ENCODE results near the gene FMO2. TPM values are rescaled to one million over a fixed set of nuclear protein-coding genes. Genes with fewer than 3 reads are reported as not detected.

FMO2 gene
- total RNA-seq, 1 donor from 2014 or later = not detected

GRCh38 chr1:171174560-171175294 is 10.4 kb upstream of the FMO2 start:
- intact Hi-C loops (cut with micrococcal nuclease) = no loop called here

GRCh38 chr1:171177261-171177660 is 7.8 kb upstream of the FMO2 start:
- intact Hi-C loops (cut with micrococcal nuclease) = no loop called here

DNA sequence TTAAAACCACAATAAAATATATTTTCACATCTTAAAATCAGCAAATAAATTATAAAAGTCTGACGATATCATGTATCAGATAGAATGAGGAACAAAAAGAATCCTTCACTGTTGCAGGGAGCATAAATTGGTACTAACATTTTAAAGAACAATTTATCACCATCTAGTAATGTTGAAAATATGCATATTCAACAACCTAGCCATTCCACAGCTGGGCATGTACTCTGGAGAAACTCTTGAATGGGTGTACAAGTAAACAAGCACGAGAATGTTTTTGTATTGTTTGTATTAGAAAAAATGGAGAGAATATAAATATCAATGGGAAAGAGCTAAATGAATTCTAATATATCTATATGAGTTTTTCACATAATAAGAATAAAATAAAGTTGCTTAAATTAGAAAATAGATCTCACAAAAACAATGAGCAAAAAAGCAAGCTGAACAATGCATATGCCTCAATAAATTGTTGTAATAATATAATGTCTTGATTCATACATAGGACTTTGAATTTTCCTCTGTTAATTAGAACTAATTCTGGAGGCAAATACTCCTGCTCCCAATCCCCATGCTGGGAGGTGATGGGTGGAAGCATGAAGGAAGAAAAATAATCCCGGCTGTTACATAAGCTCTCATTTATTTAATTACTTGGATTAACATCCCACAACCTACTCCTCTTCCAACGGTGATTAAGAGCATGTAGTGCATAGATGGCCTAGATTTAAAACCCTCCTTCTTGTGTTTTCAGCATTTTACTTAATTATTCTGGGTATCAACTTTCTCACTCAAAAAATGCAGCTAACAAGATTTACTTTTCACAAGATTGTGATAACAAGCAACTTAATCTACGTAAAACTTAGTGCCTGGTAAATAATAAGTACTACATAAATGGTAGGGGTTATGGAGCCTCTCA is 5.5 kb upstream of the FMO2 start:
- intact Hi-C loops (cut with micrococcal nuclease) = no loop called here

DNA sequence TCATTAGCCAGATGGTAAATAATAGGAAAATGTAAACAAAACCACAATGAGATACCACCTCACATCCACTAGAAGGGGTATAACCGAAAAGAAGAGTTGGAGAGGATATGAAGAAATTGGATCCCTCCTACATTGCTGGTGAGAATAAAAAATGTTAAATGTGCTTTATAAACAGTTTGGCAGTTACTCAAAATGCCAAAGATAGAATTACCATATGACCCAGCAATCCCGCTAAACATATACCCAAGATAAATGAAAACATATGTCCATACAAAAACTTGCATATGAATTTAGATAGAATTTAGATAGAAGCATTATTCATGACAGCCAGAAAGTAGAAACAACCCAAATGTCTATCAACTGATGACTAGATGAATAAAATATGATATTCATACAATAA is 4.4 kb upstream of the FMO2 start:
- intact Hi-C loops (cut with micrococcal nuclease) = no loop called here

- intact Hi-C loops (cut with micrococcal nuclease) = loop anchor here (1.0 kb wide), 3 partner anchors 125 to 1259 kb away; no protein-coding TSS in a partner anchor
Observed at GRCh38 chr1:171188388-171189266, 3.5 kb downstream of the FMO2 start.

GRCh38 chr1:171191992-171192391 is 6.9 kb downstream of the FMO2 start:
- intact Hi-C loops (cut with micrococcal nuclease) = no loop called here

- intact Hi-C loops (cut with micrococcal nuclease) = no loop called here
Observed at GRCh38 chr1:171195767-171196166, 10.7 kb downstream of the FMO2 start.

DNA sequence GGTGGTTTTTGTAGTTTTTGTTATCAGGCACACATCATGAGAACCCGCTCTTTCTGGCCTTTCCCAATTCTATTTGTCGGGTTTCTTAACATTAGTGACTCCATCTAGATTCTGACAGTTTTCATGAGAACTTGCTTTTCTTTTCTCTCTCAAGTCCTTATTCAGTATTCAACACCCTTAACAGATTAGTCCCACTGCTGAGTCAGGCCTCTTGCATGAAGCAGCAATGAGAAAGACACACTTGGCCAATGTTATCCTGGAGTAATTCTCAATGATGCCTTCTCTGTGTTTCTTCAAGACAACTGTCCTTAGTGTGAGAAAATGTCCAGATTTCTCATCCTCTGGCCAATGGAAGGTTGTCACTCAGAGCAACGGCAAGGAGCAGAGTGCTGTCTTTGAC is 11.3 kb downstream of the FMO2 start:
- intact Hi-C loops (cut with micrococcal nuclease) = no loop called here

DNA sequence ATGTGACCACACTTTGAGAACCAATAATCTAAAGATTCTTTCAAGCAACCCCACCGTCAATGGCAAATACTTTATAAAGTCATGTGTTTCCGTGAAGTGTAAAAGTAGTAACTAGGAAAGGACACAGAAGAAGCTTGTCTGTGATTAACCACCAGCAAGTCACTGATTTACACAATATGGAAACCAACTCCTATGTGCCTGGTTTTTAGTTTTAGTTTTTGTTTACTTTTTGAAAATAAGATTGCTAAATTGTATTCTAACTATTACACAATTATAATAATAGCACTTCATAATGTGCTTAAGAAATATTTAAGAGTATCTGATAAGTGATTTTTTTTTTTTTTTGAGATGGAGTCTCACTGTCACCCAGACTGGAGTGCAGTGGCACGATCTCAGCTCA is 13.0 kb downstream of the FMO2 start:
- intact Hi-C loops (cut with micrococcal nuclease) = no loop called here

DNA sequence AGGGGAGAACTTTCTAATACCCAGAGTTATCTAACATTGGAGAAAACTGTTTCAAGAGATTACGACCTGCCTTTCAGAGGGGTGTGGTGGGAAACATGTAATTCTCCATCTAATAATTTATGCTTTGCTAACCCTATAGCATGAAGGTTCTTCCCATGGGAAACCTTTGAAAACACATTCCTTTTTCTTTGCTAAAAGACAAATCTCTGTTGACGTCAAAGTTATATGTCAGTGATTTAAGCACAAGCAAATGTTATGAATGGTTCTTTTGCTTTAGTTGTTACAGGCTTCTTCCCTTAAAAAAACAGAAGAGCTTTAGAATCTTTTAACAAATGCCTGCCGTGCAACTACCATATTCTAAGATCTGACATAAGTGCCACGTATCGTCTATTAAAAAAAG is 19.2 kb downstream of the FMO2 start:
- intact Hi-C loops (cut with micrococcal nuclease) = no loop called here

- intact Hi-C loops (cut with micrococcal nuclease) = no loop called here
Observed at GRCh38 chr1:171206204-171206977, 21.3 kb downstream of the FMO2 start.

GRCh38 chr1:171206978-171207355 is 21.9 kb downstream of the FMO2 start:
- intact Hi-C loops (cut with micrococcal nuclease) = no loop called here

DNA sequence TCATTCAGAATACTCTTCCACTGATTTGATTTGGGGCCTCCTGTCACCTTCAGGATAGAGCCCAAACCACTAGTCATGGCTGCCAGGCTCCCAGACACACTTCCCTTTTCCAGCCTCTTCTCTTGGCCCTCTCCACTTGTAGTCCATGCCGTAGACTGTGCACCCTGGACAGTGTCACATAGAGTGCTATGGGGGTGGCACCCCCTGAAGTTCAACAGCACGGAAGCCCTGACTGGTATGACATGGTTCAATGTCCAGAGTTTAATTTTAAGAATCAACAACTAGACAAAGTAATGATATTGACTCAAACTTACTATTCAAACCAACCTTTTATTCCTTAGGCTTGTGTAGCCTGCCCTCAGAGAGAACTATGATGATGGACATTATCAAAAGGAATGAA is 22.3 kb downstream of the FMO2 start:
- intact Hi-C loops (cut with micrococcal nuclease) = no loop called here

DNA sequence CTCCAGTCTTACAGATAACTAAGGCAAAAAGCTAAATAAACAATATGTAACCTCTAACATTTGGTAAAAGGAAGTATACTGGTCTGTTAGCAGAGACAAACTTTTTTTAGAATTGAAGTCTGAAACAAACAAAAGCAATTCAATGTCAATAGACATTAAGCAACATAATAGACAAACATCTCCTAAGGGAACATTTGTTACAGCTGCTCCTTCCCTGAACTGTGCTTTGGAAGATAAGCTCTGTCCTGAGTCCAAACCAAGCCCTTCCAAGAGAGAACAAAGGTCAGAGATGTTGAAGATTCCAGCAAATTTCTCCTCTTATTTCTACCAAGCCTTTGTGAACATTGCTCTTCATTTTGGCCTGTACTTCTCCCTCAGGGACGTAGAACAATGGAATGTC is 25.3 kb downstream of the FMO2 start:
- intact Hi-C loops (cut with micrococcal nuclease) = no loop called here

DNA sequence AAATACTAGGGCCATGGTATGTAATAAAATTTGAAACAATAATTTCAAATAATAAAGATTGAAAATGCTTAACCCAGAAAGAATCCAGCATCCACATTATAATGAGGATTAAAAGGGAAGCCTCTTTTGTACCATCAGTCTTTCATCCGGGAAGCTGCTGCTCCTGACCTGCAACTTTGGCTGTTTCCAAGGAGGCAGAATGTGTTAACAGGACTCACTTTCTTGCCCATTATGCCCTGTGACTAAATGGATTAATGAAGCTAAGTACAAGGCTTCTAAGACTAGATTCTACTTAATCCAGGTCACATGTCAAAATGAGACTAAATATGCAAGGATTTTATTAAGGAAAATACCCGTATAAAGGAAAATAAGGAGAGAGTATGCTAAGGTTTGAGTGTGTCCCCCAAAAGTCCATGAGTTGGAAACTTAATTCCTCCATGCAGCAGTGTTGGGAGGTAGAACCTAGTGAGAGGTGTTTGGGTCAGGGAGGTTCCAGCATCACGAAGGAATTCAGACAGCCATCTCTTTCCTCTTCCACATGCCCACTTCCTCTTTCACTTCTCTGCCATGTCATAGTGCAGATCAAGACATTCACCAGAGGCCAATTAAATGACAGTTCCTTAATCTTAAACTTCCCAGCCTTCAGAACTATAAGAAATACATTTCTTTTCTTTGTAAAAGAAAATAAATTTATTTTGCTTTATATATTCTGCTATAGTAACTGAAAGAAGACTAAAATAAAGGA is 27.7 kb downstream of the FMO2 start:
- intact Hi-C loops (cut with micrococcal nuclease) = no loop called here

DNA sequence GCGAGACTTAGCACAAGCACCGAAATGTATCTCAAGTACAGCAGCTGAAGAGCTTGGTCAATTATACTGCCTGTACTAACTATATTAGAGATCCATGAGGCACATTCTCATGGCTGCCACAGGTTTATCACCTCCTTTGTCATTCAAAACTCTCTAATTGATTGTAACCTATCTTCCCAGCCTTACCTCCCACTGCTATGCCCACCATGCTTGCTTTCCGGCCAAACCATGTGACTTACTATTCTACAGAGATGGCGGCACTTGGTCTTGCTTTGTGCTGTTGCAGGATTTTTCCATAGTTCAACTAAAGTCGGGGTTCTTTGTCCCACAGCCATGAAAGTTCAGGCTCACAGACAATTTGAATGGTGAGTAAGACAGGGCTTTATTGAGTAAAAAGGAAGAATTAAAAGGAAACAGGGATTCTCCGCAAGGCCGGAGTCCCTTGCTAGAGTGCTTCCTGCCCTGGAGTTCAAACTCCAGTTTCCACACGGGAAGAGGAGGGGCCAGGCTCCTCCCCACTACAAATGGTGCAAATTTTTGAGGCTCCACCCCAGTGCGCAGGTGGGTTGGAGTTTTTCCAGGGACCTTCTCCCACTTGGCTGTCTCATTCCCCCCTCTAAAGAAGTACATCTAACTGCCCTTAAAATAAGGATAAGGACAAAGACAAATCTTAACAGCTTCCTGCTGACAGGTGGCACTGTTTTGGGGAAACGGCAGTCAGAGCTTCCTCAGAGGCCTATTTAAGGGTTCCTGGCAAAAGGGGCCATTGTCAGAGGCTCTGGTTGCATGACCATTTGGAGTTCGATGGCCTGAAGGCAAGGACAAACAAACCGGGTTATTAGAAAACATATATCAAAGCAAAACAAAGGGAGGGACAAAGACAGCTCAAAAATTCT is 28.7 kb downstream of the FMO2 start:
- intact Hi-C loops (cut with micrococcal nuclease) = no loop called here

GRCh38 chr1:171217658-171218443 is 32.8 kb downstream of the FMO2 start:
- intact Hi-C loops (cut with micrococcal nuclease) = no loop called here

DNA sequence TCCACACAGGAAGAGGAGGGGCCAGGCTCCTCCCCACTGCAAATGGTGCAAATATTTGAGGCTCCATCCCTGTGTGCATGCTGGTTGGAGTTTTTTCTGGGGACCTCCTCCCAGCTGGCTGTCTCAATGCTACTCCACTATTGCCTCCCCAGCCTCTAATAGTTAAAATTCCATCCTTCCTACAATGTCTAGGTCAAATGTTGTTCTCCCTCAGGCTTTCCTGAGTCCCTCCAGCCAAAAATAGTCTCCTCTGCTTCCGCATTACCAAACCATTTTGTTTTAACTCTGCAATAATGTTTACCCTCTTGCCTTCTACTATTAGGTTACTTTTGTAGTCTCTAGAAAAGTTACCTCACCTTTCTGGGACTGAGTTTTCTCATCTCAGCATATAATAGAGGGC is 33.6 kb downstream of the FMO2 start:
- intact Hi-C loops (cut with micrococcal nuclease) = no loop called here
